Calu3 (cell line): ENCODE results near the gene ZNF619. TPM values are rescaled to one million over a fixed set of nuclear protein-coding genes. Genes with fewer than 3 reads are reported as not detected.

Experiments used
- BruUV-seq: library from RNA; stranded (reverse); fragments of 400-500 nt; replicated peaks from 2 replicates; lab custom pipeline; 2021; lab: Mats Ljungman, UMichigan
- CTCF ChIA-PET: fragments of 300-600 bp; sonication (Branson Sonifier 250); formaldehyde crosslinking; loops from one replicate; lab custom pipeline; 2022; ENCODE audit warnings: antibody characterized with exemption; lab: Charles Lee
- DNase-seq: peaks from one replicate; pipeline ENCODE4 v3.0.0; 2022
- H3K27ac Mint-ChIP-seq: one replicate; pipeline ENCODE4 v1.8.0; 2022; ENCODE audit warnings: mixed read lengths; ENCODE audit not compliant: unreplicated experiment
- H3K27me3 Mint-ChIP-seq: one replicate; pipeline ENCODE4 v1.8.0; 2022; ENCODE audit warnings: mixed read lengths; ENCODE audit not compliant: unreplicated experiment
- H3K36me3 Mint-ChIP-seq: one replicate; pipeline ENCODE4 v1.8.0; 2022; ENCODE audit warnings: mild to moderate bottlenecking, moderate library complexity, mixed read lengths; ENCODE audit not compliant: insufficient read depth, unreplicated experiment
- H3K4me1 Mint-ChIP-seq: one replicate; pipeline ENCODE4 v1.8.0; 2022; ENCODE audit warnings: mild to moderate bottlenecking, low read depth, mixed read lengths; ENCODE audit not compliant: unreplicated experiment
- H3K4me3 Mint-ChIP-seq: one replicate; pipeline ENCODE4 v1.8.0; 2022; ENCODE audit warnings: mild to moderate bottlenecking, low read depth, moderate library complexity, mixed read lengths; ENCODE audit not compliant: unreplicated experiment
- H3K9me3 Mint-ChIP-seq: one replicate; pipeline ENCODE4 v1.8.0; 2022; ENCODE audit warnings: low read depth, mixed read lengths; ENCODE audit not compliant: unreplicated experiment
- intact Hi-C: fragments of 100-400 bp; cut with micrococcal nuclease; formaldehyde crosslinking; loops from one replicate; pipeline ENCODE4 v1.10.0; 2022; ENCODE audit not compliant: unreplicated experiment
- total RNA-seq: library from RNA; stranded (reverse); gene quantifications from 2 replicates; pipeline ENCODE4 v1.2.3, GENCODE V29; 2022
- TF ChIP-seq, protein P1 (sequence below): fragments of 200-600 bp; IDR thresholded peaks from one replicate; pipeline ENCODE4 v1.8.0; 2022; ENCODE audit warnings: antibody characterized with exemption; ENCODE audit not compliant: unreplicated experiment

Gene ZNF619
- total RNA-seq, 1 experiment from 2014 or later: 8.4 TPM

DNA sequence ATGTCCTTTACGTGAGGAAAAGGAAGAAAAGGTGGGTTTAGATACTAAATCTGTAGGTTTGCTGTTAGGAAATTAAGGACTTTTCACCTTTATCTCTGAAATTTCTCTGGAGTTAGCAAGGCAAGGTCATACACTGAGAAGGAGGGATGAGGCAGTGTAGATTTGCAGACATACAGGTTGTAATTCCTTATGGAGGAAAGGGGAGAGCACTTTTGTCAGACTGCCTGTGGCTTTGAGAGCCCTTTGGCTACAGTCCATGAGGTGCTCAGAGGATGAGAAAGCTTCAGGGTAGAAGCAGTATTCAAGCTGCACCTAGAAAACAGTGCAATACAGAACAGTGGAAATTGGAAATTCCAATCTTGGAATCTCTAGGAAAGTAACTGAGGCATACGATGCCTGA is 11.5 kb upstream of the ZNF619 start:
- H3K4me1 Mint-ChIP-seq: no peaks in the 10 kb centered on the region
- CTCF ChIA-PET: no interaction called here

DNA sequence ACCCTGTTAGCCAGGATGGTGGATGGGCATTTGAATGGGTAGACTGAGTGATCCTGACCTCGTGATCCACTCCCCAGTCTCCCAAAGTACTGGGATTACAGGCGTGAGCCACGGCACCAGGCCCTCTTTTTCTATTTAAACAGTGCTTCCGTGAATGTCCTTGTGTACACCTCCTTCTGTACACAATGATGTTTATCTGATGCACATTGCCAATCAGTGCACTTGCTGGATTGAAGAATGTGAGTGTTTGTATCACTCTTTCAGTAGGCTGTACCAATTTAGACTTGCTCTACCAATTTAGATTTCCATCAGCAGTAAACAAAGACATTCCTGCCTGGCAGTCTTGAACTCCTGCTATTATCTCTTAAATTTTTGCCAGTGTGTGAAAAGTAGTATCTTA is 8.9 kb upstream of the ZNF619 start:
- Mint-ChIP-seq H3K4me1 (no peaks in the 10 kb centered on the region), H3K4me3 (no peak overlapping the region), H3K27me3 (no peaks in the 10 kb centered on the region), H3K27ac (no peak overlapping the region), H3K36me3 (peaks cover 39% of the 10 kb centered on the region), H3K9me3 (no peaks in the 10 kb centered on the region)
- intact Hi-C loops: no loop called here
- CTCF ChIA-PET: no interaction called here
- DNase-seq: no peak
- TF ChIP-seq, protein P1, sequence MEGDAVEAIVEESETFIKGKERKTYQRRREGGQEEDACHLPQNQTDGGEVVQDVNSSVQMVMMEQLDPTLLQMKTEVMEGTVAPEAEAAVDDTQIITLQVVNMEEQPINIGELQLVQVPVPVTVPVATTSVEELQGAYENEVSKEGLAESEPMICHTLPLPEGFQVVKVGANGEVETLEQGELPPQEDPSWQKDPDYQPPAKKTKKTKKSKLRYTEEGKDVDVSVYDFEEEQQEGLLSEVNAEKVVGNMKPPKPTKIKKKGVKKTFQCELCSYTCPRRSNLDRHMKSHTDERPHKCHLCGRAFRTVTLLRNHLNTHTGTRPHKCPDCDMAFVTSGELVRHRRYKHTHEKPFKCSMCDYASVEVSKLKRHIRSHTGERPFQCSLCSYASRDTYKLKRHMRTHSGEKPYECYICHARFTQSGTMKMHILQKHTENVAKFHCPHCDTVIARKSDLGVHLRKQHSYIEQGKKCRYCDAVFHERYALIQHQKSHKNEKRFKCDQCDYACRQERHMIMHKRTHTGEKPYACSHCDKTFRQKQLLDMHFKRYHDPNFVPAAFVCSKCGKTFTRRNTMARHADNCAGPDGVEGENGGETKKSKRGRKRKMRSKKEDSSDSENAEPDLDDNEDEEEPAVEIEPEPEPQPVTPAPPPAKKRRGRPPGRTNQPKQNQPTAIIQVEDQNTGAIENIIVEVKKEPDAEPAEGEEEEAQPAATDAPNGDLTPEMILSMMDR: no peak
- BruUV-seq: no TSS peak

More for the DNA sequence above, 11.5 kb upstream of the ZNF619 start:
- no peak for DNase-seq
- H3K27me3 Mint-ChIP-seq: no peaks in the 10 kb centered on the region
- intact Hi-C loops: no loop called here
- peaks cover 62% of the 10 kb centered on the region for H3K36me3 Mint-ChIP-seq
- no peaks in the 10 kb centered on the region for H3K9me3 Mint-ChIP-seq
- no peak overlapping the region for H3K4me3 Mint-ChIP-seq
- H3K27ac Mint-ChIP-seq: peak overlapping the region; percentile 9
- TF ChIP-seq, protein P1: no peak
- no TSS peak for BruUV-seq

DNA sequence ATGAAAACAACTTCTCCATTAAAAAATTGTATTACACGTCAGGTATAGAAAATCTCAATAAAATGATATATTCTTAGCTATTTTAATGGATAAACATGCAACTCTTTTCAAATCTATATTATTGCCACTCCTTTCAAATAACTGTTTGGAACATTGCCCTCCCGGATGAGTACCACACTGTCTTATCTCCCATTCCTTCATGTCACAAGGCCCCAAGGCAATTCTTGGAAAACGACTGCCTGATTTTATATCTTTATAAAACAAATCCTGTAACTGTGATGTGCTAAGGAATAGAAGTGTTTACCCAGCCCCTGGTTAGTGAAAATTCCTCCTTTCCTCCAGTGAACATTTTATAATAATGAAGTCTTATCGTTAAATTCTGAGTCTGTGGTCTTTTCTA is 6.2 kb upstream of the ZNF619 start:
- TF ChIP-seq, protein P1: no peak
- BruUV-seq: no TSS peak
- DNase-seq: no peak
- H3K27ac Mint-ChIP-seq: no peak overlapping the region
- no peaks in the 10 kb centered on the region for H3K4me1 Mint-ChIP-seq
- CTCF ChIA-PET: no interaction called here
- no peaks in the 10 kb centered on the region for H3K27me3 Mint-ChIP-seq
- H3K4me3 Mint-ChIP-seq: no peak overlapping the region
- peaks cover 16% of the 10 kb centered on the region for H3K36me3 Mint-ChIP-seq
- intact Hi-C loops: no loop called here
- H3K9me3 Mint-ChIP-seq: no peaks in the 10 kb centered on the region

DNA sequence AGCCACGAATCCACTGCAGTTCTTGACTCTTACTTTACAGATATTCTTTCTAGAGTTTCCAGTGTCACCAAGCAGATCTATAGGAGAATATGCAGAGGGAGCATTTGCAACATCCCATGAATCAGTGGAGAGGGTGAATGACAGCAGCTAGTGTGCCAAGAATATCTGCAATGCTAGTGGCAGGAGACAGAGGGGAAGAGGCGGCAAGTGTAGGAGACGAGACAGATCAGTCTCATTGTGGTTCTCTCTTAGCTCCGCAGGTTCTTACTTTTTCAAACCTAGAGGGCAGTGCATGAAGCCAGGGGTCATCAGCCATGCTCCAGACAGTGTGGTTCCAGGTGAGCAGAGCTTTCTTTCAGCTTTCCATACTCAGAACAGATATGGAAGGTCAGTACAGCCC is 744 bp downstream of the ZNF619 start:
- peaks cover 12% of the 10 kb centered on the region for H3K4me1 Mint-ChIP-seq
- CTCF ChIA-PET: interaction anchor here (0.5 to 1.8 kb wide), 2 partner anchors 28 to 1681 kb away, joined by 3 to 5 read pairs; partner anchors contain the start of gene ZNF620
- H3K27ac Mint-ChIP-seq: peak overlapping the region; percentile 52
- H3K27me3 Mint-ChIP-seq: no peaks in the 10 kb centered on the region
- H3K4me3 Mint-ChIP-seq: peak overlapping the region; percentile 81
- H3K36me3 Mint-ChIP-seq: peaks cover 15% of the 10 kb centered on the region
- H3K9me3 Mint-ChIP-seq: no peaks in the 10 kb centered on the region
- no TSS peak for BruUV-seq
- intact Hi-C loops: loop anchor here (1.0 to 2.0 kb wide), 2 partner anchors 28 to 47 kb away; partner anchors contain the start of gene ZNF621
- TF ChIP-seq, protein P1: no peak
- DNase-seq: no peak
